K562 (cell line): ENCODE measurements around the gene CNGA1. TPM values are rescaled to one million over a fixed set of nuclear protein-coding genes. Genes with fewer than 3 reads are reported as not detected.

Source experiments
- BRF1 ChIP-seq: IDR thresholded peaks from 3 replicates; pipeline ENCODE4 v1.6.1; 2011; ENCODE audit warnings: borderline replicate concordance, mild to moderate bottlenecking; ENCODE audit not compliant: insufficient read length; ENCODE audit errors: extremely low read depth
- DDX20 ChIP-seq: fragments of 450-650 bp; IDR thresholded peaks from 2 replicates; pipeline ENCODE4 v1.6.1; 2016; ENCODE audit warnings: missing genetic modification characterization, low read depth, mild to moderate bottlenecking, missing compliant biosample characterization, moderate library complexity
- DIDO1 ChIP-seq: fragments of 450-650 bp; IDR thresholded peaks from 2 replicates; pipeline ENCODE4 v1.6.1; 2016; ENCODE audit warnings: low read depth, missing biosample characterization, missing genetic modification characterization
- HDAC6 ChIP-seq: IDR thresholded peaks from 2 replicates; pipeline ENCODE4 v1.6.1; 2012; ENCODE audit warnings: low read depth, mild to moderate bottlenecking, control low read depth, inconsistent platforms, low read length, moderate library complexity
- KLF6 ChIP-seq: fragments of 250-450 bp; sonication (Bioruptor Pico); IDR thresholded peaks from 2 replicates; pipeline ENCODE4 v1.4.0; 2020; ENCODE audit warnings: mild to moderate bottlenecking, moderate library complexity, borderline replicate concordance
- MAFF ChIP-seq: IDR thresholded peaks from 2 replicates; pipeline ENCODE4 v1.6.1; 2012; ENCODE audit warnings: low read length, improper control_type of control experiment
- MTA1 ChIP-seq: fragments of 450-650 bp; IDR thresholded peaks from 2 replicates; pipeline ENCODE4 v1.6.1; 2017; ENCODE audit warnings: borderline replicate concordance
- POLR2B ChIP-seq: fragments of 450-650 bp; IDR thresholded peaks from 2 replicates; pipeline ENCODE4 v1.6.1; 2018; ENCODE audit warnings: low read depth; ENCODE audit not compliant: partially characterized antibody
- YY1 ChIP-seq, 3 experiments: IDR thresholded peaks; 2 replicates each; pipeline ENCODE4 v1.6.1; 2011; ENCODE audit warnings: low read length in 2 of 3, mild to moderate bottlenecking in 2 of 3, moderate library complexity in 2 of 3, borderline replicate concordance in 1 of 3, control low read depth in 1 of 3, low read depth in 1 of 3; ENCODE audit not compliant: insufficient read depth in 3 of 3, insufficient replicate concordance in 2 of 3, control insufficient read depth in 1 of 3, insufficient read length in 1 of 3; ENCODE audit errors: extremely low read depth in 1 of 3
- ZNF263 ChIP-seq: sonication (generic); formaldehyde crosslinking; IDR thresholded peaks from 2 replicates; pipeline ENCODE4 v1.8.0; 2022; ENCODE audit warnings: mild to moderate bottlenecking, missing genetic modification reagents, borderline replicate concordance
- ZNF3 ChIP-seq: fragments of 250-450 bp; sonication (Bioruptor Pico); IDR thresholded peaks from 2 replicates; pipeline ENCODE4 v1.5.0; 2021; ENCODE audit warnings: mild to moderate bottlenecking, moderate library complexity
- ZNF316 ChIP-seq: fragments of 450-650 bp; IDR thresholded peaks from 2 replicates; pipeline ENCODE4 v1.6.1; 2016
- polyA plus RNA-seq, 8 experiments: library from polyadenylated mRNA; depleted of rRNA in 4 of 8; stranded (reverse) in 5 of 8; unstranded in 3 of 8; fragments of >200 nt; fragmentation: Nextera tagmentation in 2 of 8; fragmentation: Illumina TruSeq in 1 of 8; extraction: Ambion mirVana in 2 of 8; extraction: Trizol in 1 of 8; gene quantifications; 2 replicates each; pipeline versions ENCODE4 v1.2.1 to v1.2.3, GENCODE V29; 2011 to 2014; ENCODE audit warnings: inconsistent platforms in 1 of 8, missing spikeins in 1 of 8
- total RNA-seq, 7 experiments: library from RNA; depleted of rRNA in 6 of 7; stranded (reverse); fragments of >200 nt in 6 of 7; fragmentation: Illumina TruSeq in 2 of 7; extraction: Trizol in 2 of 7; gene quantifications; 2 replicates each; pipeline versions ENCODE4 v1.2.1 to v1.2.3, GENCODE V29; 2011 to 2021; ENCODE audit warnings: low replicate concordance in 1 of 7
- TF ChIP-seq, protein P1 (sequence below), 2 experiments: fragments of 450-650 bp; IDR thresholded peaks; 2 replicates each; pipeline ENCODE4 v1.6.1; 2018; ENCODE audit warnings: mild to moderate bottlenecking in 2 of 2, low read depth in 1 of 2; ENCODE audit not compliant: partially characterized antibody in 2 of 2
- TF ChIP-seq, protein P2 (sequence below): sonication (generic); formaldehyde crosslinking; IDR thresholded peaks from 2 replicates; pipeline ENCODE4 v1.8.0; 2022; ENCODE audit warnings: missing genetic modification reagents, mild to moderate bottlenecking, moderate library complexity, borderline replicate concordance
- TF ChIP-seq, protein P3 (sequence below): fragments of 450-650 bp; IDR thresholded peaks from 2 replicates; pipeline ENCODE4 v1.6.1; 2016; ENCODE audit warnings: borderline replicate concordance
- TF ChIP-seq, protein P4 (sequence below): fragments of 250-450 bp; sonication (Bioruptor Pico); IDR thresholded peaks from 2 replicates; pipeline ENCODE4 v1.8.0; 2021; ENCODE audit warnings: moderate library complexity, mild to moderate bottlenecking, inconsistent platforms

CNGA1 gene
- total and polyA plus RNA-seq, 9 of the 15 experiments (the other 6 are each of a cell fraction or from before 2014, with no cell fraction given), result 0.03 to 0.29 (median 0.04) TPM; not detected in 5

DNA sequence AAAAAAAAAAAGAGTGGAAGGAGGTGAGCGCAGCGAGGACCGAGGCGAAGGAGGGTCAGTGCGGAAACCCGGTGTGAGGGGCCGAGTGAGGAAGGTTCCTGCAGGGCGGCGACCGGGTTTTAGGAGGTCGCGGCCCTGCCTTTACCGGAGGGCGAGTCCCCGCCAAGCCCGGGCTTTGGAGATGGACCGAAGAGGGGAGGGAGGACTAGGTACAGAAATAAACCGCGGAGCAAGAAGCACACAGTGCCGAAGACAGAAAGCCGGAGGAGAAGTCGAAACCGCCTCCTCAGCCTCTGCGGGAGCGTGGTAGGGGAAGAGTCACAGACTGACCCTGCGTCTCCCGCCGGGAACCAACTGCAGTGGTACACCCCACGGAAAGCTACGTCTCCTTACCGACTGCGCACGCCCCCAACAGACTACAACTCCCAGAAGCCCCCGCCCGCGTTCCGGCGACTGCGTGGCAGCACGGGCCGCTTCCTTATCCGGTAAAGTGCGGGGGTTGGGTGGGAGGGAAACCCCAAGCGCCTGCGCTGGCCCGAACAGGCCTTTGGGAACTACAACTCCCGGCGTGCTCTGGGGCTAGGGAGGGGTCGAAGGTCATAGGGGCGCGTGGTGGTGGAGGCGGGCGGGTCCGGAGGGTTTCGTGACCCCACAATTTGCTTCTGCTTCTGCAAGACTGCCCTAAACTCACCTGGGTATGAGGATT is 102.1 kb downstream of the CNGA1 start, which contains the start of gene NFXL1 (continued):
- TF ChIP-seq BRF1 (no peak), YY1 (IDR thresholded peaks at IDR 0.05; ENCODE audit: borderline replicate concordance in 1 of 3, control insufficient read depth in 1 of 3, extremely low read depth in 1 of 3, insufficient read depth in 3 of 3, insufficient read length in 1 of 3, insufficient replicate concordance in 2 of 3, low read depth in 1 of 3, low read length in 2 of 3) (peak in 2 of 3 experiments; percentile 2 to 62), MTA1 (no peak), HDAC6 (no peak), ZNF316 (0 out of 2 replicates have a peak, but pooled peaks have one; percentile 5), ZNF3 (CRISPR knock-in tag) (no peak), MAFF (no peak), ZNF263 (CRISPR knock-in tag) (no peak), DDX20 (tag) (no peak), DIDO1 (tag) (0 out of 2 replicates have a peak, but pooled peaks have one; percentile 16), POLR2B (peak; percentile 81), KLF6 (0 out of 2 replicates have a peak, but pooled peaks have one; percentile 58)
- TF ChIP-seq, protein P1, sequence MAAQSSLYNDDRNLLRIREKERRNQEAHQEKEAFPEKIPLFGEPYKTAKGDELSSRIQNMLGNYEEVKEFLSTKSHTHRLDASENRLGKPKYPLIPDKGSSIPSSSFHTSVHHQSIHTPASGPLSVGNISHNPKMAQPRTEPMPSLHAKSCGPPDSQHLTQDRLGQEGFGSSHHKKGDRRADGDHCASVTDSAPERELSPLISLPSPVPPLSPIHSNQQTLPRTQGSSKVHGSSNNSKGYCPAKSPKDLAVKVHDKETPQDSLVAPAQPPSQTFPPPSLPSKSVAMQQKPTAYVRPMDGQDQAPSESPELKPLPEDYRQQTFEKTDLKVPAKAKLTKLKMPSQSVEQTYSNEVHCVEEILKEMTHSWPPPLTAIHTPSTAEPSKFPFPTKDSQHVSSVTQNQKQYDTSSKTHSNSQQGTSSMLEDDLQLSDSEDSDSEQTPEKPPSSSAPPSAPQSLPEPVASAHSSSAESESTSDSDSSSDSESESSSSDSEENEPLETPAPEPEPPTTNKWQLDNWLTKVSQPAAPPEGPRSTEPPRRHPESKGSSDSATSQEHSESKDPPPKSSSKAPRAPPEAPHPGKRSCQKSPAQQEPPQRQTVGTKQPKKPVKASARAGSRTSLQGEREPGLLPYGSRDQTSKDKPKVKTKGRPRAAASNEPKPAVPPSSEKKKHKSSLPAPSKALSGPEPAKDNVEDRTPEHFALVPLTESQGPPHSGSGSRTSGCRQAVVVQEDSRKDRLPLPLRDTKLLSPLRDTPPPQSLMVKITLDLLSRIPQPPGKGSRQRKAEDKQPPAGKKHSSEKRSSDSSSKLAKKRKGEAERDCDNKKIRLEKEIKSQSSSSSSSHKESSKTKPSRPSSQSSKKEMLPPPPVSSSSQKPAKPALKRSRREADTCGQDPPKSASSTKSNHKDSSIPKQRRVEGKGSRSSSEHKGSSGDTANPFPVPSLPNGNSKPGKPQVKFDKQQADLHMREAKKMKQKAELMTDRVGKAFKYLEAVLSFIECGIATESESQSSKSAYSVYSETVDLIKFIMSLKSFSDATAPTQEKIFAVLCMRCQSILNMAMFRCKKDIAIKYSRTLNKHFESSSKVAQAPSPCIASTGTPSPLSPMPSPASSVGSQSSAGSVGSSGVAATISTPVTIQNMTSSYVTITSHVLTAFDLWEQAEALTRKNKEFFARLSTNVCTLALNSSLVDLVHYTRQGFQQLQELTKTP (IDR thresholded peaks at IDR 0.05; ENCODE audit: low read depth in 1 of 2, partially characterized antibody in 2 of 2), result peak; percentile 32 to 89
- TF ChIP-seq, protein P2, sequence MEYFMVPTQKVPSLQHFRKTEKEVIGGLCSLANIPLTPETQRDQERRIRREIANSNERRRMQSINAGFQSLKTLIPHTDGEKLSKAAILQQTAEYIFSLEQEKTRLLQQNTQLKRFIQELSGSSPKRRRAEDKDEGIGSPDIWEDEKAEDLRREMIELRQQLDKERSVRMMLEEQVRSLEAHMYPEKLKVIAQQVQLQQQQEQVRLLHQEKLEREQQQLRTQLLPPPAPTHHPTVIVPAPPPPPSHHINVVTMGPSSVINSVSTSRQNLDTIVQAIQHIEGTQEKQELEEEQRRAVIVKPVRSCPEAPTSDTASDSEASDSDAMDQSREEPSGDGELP, result peak; percentile 73; the same call in 1 of the 2 replicates
- TF ChIP-seq, protein P3, sequence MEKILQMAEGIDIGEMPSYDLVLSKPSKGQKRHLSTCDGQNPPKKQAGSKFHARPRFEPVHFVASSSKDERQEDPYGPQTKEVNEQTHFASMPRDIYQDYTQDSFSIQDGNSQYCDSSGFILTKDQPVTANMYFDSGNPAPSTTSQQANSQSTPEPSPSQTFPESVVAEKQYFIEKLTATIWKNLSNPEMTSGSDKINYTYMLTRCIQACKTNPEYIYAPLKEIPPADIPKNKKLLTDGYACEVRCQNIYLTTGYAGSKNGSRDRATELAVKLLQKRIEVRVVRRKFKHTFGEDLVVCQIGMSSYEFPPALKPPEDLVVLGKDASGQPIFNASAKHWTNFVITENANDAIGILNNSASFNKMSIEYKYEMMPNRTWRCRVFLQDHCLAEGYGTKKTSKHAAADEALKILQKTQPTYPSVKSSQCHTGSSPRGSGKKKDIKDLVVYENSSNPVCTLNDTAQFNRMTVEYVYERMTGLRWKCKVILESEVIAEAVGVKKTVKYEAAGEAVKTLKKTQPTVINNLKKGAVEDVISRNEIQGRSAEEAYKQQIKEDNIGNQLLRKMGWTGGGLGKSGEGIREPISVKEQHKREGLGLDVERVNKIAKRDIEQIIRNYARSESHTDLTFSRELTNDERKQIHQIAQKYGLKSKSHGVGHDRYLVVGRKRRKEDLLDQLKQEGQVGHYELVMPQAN, result peak; percentile 31; the same call in 1 of the 2 replicates
- TF ChIP-seq, protein P4, sequence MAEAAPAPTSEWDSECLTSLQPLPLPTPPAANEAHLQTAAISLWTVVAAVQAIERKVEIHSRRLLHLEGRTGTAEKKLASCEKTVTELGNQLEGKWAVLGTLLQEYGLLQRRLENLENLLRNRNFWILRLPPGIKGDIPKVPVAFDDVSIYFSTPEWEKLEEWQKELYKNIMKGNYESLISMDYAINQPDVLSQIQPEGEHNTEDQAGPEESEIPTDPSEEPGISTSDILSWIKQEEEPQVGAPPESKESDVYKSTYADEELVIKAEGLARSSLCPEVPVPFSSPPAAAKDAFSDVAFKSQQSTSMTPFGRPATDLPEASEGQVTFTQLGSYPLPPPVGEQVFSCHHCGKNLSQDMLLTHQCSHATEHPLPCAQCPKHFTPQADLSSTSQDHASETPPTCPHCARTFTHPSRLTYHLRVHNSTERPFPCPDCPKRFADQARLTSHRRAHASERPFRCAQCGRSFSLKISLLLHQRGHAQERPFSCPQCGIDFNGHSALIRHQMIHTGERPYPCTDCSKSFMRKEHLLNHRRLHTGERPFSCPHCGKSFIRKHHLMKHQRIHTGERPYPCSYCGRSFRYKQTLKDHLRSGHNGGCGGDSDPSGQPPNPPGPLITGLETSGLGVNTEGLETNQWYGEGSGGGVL, result no peak
